ENCODE results near the gene DLG2. TPM values are rescaled to one million over a fixed set of nuclear protein-coding genes. Genes with fewer than 3 reads are reported as not detected.

The DLG2 gene
- total and polyA plus RNA-seq, 2 of the 4 experiments (the other 2 are of a cell fraction) = 0.31 to 0.36 TPM

DNA sequence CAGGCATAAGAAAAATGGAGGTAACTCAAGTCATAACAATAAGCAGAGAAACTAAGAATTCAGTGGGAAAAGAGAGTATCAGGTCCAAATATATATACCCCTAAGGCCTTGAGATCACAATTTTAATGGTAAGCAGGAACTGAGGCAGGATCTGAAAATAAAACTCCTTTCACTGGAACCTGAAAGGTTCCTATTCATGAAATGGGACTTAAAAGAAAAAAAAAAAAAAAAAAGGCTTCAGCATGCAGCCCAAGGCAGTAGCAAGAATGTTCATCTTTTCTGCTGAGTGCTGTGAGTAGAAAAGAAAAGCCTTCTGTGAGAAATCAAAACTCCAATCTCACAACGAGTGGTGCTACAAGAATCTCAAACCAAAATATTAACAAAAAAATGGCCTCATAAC is 75.3 kb downstream of the DLG2 start:
- H3K4me2 ChIP-seq (ENCODE audit: low read depth, low read length) = no peak overlapping the region
- no peak overlapping the region for H4K8ac ChIP-seq (ENCODE audit: low read depth in 2 of 2, low read length in 2 of 2)
- H2BK20ac ChIP-seq (ENCODE audit: low read depth, low read length) = no peak overlapping the region
- H3K9me3 ChIP-seq (ENCODE audit: control insufficient read depth, insufficient read depth, low read length) = no peaks in the 10 kb centered on the region
- no CpG with 5 or more reads among the region's 1 CpG for WGBS, 2 experiments (ENCODE audit: extremely low coverage in 2 of 2, insufficient read length in 1 of 2)
- no peak overlapping the region for H3K9ac ChIP-seq (ENCODE audit: low read depth, low read length)
- H4K5ac ChIP-seq (ENCODE audit: low read depth, low read length) = no peak overlapping the region
- H3K27ac ChIP-seq (ENCODE audit: insufficient read depth, low read length) = no peak overlapping the region
- no peak overlapping the region for H2AK5ac ChIP-seq (ENCODE audit: low read depth, low read length)
- no TSS peak for BruUV-seq (replicated peaks)
- ATAC-seq (ENCODE audit: low read depth) (no peak), DNase-seq (no peak)
- no peaks in the 10 kb centered on the region for H4K20me1 ChIP-seq (ENCODE audit: insufficient read depth, low read length)
- H2AK9ac ChIP-seq (replicated peaks; ENCODE audit: low read depth, low read length, poor library complexity) = no peak overlapping the region
- H2AFZ ChIP-seq (replicated peaks; ENCODE audit: low read length, poor library complexity) = no peak overlapping the region
- intact Hi-C loops (cut with micrococcal nuclease) (no loop called here), dilution Hi-C loops (cut with HindIII; ENCODE audit: low sequenced_read_pairs, unreplicated experiment) (no loop called here), in situ Hi-C loops (cut with MboI; ENCODE audit: low sequenced_read_pairs) (no loop called here)
- H3K23ac ChIP-seq (ENCODE audit: low read depth, low read length) = no peak overlapping the region
- TF ChIP-seq NFE2L2 (IDR thresholded peaks at IDR 0.05; ENCODE audit: low read depth, low read length) = no peak
- TF ChIP-seq FOS (IDR thresholded peaks at IDR 0.05; ENCODE audit: low read depth, low read length) = no peak
- no peak for TF ChIP-seq MAZ (IDR thresholded peaks at IDR 0.05; ENCODE audit: borderline replicate concordance, low read depth, low read length)
- no peak for TF ChIP-seq RFX5 (IDR thresholded peaks at IDR 0.05; ENCODE audit: low read depth, low read length)
- no peak for TF ChIP-seq SMC3 (IDR thresholded peaks at IDR 0.05; ENCODE audit: low read depth, low read length)
- TF ChIP-seq, protein P1, sequence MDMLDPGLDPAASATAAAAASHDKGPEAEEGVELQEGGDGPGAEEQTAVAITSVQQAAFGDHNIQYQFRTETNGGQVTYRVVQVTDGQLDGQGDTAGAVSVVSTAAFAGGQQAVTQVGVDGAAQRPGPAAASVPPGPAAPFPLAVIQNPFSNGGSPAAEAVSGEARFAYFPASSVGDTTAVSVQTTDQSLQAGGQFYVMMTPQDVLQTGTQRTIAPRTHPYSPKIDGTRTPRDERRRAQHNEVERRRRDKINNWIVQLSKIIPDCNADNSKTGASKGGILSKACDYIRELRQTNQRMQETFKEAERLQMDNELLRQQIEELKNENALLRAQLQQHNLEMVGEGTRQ (IDR thresholded peaks at IDR 0.05; ENCODE audit: low read depth, low read length) = no peak
- no peak for TF ChIP-seq MXI1 (IDR thresholded peaks at IDR 0.05; ENCODE audit: borderline replicate concordance, low read depth, low read length)
- TF ChIP-seq RCOR1 (IDR thresholded peaks at IDR 0.05; ENCODE audit: insufficient replicate concordance, low read length) = no peak
- TF ChIP-seq, protein P2, sequence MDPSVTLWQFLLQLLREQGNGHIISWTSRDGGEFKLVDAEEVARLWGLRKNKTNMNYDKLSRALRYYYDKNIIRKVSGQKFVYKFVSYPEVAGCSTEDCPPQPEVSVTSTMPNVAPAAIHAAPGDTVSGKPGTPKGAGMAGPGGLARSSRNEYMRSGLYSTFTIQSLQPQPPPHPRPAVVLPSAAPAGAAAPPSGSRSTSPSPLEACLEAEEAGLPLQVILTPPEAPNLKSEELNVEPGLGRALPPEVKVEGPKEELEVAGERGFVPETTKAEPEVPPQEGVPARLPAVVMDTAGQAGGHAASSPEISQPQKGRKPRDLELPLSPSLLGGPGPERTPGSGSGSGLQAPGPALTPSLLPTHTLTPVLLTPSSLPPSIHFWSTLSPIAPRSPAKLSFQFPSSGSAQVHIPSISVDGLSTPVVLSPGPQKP (IDR thresholded peaks at IDR 0.05; ENCODE audit: borderline replicate concordance, low read depth, low read length) = no peak
- no peak for TF ChIP-seq CEBPB (IDR thresholded peaks at IDR 0.05; ENCODE audit: low read depth, low read length)
- no peak for TF ChIP-seq BHLHE40 (IDR thresholded peaks at IDR 0.05; ENCODE audit: low read depth, low read length)
- no peak overlapping the region for H3K14ac ChIP-seq (replicated peaks; ENCODE audit: low read depth, low read length)
- POLR2A ChIA-PET (ENCODE audit: unreplicated experiment) = no interaction called here
- H3K56ac ChIP-seq (ENCODE audit: extremely low read depth, insufficient read depth, low read length) = no peak overlapping the region
- H3K4me3 ChIP-seq (ENCODE audit: insufficient read depth, low read depth, low read length) = no peak overlapping the region
- H3K9me1 ChIP-seq (ENCODE audit: insufficient read depth, low read length) = no peaks in the 10 kb centered on the region
- no peaks in the 10 kb centered on the region for H3K27me3 ChIP-seq (ENCODE audit: control insufficient read depth, insufficient read depth, low read length)
- H3K4me1 ChIP-seq (ENCODE audit: control insufficient read depth, insufficient read depth, low read length) = no peaks in the 10 kb centered on the region
- no peak overlapping the region for H4K91ac ChIP-seq (ENCODE audit: insufficient read depth, low read depth, low read length)
- no peak overlapping the region for H2BK5ac ChIP-seq (ENCODE audit: low read depth, low read length, poor library complexity, severe bottlenecking)
- no peaks in the 10 kb centered on the region for H3K79me1 ChIP-seq (ENCODE audit: low read depth in 1 of 2, low read length in 2 of 2)
- no peaks in the 10 kb centered on the region for H3K36me3 ChIP-seq (ENCODE audit: control insufficient read depth, insufficient read depth, low read length)
- no peak overlapping the region for H3K18ac ChIP-seq (ENCODE audit: low read depth, low read length)
- no peak overlapping the region for H3K4ac ChIP-seq (ENCODE audit: low read depth, low read length)
- H2BK120ac ChIP-seq (ENCODE audit: low read depth, low read length) = no peak overlapping the region
- no peak overlapping the region for H2BK15ac ChIP-seq (ENCODE audit: low read depth, low read length)
- CTCF ChIA-PET = no interaction called here

All from IMR-90 (cell line).